ENCODE results near the gene KCNV2.

Gene KCNV2

DNA sequence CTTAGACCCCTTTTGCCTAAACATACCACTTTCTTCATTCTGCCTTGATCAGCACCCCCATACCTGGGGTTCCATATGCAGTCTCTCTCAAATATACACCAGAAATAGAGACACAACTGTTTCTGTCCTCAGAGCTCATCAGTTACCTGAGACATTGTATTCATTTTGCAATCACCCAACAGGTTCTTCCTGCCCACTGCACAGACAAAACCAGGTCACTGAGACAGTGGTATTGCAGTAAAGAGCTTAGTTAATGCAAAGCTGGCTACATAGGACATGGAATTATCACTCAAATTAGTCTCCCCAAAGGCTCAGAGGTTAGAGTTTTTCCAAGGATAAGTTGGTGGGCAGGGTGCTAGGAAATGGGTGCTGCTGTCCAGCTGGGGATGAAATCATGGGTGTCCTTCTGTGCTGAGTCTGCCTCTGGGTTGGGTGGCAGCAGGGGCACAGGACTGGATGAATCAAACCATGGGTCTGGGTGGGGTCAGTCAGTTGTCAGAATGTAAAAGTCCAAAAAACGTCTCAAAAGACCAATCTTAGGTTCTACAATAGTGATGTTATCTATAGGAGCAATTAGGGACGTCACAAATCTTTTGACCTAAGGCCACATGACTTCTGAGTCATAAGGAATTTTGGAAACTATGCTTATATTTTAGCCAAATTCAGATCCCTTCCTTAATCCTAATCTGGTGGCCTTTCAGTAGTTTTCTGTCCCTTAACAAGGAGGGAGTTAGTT, 41.0 kb downstream of the KCNV2 start:
- no peak for DNase-seq (ENCODE audit: low read depth in 2 of 3, low spot score in 2 of 3)

DNA sequence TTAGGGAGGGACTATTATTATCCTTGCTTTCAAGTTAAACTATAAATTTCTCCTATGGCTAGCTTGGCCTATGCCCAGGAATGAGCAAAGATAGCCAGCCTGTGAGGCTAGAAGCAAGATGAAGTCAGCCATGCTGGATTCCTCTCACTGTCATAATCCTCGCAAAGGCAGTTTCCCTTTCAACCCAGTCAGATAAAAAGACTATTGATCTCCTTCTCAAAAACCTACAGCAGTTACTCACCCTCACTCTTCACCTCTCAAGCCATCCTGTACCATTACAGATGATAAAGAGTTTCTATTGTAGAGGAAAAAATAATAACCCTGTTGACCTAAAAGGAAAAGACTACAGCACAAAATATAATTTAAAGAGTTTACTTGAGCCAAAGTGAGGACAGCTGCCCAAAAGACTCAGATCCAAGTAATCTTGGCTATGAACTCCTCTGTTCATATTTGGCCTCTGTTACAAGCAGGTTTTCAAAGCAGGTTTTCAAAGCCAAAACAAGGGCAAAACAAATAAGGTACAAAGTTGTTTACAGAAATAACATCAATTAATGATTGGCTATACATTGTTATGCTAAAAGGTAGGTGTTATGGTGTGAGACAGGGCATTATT, 41.7 kb downstream of the KCNV2 start:
- DNase-seq (ENCODE audit: low read depth in 2 of 3, low spot score in 2 of 3), result no peak

DNA sequence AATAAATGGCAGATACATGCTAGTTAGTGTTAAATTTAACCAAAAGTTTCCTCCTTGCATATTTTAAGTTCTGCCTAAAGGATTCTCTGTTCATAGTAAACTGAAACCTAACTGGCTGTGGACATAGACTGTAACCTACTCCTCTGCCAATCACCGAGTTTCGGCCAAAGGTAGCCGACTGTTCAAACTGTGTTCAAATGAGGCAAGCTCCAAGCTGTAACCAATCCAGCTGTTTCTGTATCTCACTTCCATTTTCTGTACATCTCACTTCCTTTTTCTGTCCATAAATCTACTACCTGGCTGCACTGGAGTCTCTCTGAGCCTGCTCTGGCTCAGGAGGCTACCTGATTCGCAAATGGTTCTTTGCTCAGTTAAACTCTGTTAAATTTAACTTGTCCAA, 44.1 kb downstream of the KCNV2 start:
- DNase-seq (ENCODE audit: low read depth in 2 of 3, low spot score in 2 of 3), result no peak

DNA sequence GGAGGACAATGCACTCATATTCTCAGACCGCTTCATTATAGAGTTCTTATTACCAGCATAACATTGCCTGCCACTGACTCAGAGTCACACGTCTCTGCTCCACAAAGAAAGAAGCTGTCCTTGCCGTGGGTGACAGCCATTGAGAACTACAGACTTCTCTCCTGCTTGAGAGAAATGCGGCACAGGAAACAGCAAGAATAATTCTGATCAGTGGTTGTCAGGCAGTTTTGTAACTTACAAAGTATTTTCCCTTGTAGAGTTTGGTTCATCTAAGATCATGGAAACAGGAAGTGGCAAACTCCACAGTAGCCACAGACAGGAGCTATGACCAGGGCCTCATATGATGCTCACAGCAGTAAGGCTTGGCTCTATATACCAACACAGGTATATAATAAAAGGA, 47.0 kb downstream of the KCNV2 start:
- no peak for DNase-seq (ENCODE audit: low read depth in 2 of 3, low spot score in 2 of 3)

DNA sequence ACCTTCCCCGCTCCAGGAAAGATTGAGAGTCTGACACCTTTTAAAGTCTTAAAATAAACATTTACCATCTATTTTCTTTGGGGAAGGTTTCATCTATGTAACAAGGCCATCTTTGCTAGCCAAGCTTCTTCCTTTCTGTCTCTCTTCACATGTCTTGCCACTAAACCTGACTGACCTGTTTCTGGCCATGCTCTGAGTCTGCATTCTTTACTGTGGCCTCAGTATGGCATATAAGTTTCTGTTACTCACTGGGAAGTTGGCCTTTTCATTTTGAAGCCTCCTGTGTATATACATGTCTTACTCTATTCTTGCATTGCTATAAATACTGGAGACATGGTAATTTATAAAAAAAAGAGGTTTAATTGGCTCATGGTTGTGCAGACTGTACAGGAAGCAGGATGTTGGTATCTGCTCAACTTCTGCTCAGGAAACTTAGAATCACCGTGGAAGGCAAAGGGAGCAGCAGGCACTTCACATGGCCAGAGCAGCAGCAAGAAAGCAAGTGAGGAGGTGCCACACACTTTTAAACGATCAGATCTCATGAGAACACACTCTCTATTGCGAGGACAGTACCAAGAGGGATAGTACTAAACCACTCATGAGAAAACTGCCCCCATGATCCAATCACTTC, 48.1 kb downstream of the KCNV2 start:
- no peak for DNase-seq (ENCODE audit: low read depth in 2 of 3, low spot score in 2 of 3)

DNA sequence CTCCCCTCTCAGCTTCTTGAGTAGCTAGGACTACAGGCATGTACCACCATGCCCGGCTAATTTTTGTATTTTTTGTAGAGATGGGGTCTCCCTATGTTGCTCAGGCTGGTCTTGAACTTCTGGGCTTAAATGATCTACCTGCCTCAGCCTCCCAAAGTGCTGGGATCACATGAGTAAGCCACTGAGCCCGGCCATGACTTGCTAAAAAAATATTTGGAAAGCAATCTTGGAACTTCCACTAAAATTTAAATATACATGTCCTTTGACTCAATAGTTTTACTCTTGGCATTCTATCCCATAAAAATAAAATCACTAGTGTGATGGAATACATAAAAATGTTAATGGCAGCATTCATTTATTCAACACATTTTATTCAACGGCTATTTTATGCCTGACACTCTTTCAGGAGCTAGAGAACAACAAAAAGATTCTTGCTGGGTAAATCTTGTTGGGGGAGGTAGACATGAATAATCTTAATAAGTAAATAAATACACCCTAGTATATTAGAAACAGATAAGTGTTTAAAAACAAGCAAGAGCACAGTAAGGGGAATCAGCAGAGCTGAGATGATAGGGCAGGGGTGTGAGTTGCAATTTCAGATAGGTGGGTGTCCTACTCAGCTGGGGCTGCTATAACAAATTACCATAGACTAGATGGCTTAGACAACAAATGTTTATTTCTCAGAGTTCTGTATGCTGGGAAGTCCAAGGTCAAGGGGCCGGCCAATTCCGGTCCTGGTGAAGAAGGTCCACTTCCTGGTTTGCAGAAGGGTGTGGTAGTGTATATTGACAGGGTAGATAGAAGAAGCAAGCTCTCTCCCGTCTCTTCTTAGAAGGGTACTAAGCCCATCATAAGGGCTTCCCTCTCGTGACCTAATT, 50.7 kb downstream of the KCNV2 start:
- no peak for DNase-seq (ENCODE audit: low read depth in 2 of 3, low spot score in 2 of 3)

DNA sequence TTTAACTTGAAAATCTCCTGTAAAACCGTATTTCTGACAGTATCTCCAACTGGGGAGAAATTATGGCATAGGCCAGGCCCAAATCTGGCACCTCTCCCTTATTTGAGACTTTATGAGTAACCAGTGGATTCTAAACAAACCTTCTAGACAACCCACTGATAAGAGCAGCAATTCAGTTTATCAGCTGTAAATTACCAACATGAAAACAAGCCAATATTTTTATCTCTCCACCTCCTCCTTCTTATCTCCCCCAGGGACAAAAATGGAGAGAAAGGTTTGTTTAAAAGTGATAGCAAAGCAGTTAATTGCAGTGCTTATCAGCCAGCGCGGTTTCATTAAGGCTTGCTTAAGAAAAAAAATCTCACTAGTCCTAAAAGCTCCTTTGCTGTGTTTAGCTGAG, 53.8 kb downstream of the KCNV2 start:
- no peak for DNase-seq (ENCODE audit: low read depth in 2 of 3, low spot score in 2 of 3)

DNA sequence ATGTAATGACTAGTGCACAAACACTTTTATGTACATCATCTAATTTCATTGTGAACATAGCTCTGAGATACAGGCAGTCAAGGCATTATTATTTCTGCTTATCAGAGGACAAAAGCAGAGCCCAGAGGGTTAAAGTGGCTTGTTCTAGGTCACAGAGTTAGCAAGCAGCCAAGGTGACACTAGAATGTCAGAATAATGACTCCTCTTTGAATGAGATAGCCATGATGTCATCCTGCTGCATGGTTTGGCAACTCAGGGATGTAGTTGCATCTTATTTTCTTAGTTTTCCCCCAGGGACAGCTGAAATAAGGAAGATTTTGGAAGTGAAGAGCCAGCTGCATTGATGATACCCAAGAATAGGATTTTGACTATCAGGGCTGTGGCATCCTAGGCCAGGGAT, 54.4 kb downstream of the KCNV2 start:
- DNase-seq (ENCODE audit: low read depth in 2 of 3, low spot score in 2 of 3), result no peak

DNA sequence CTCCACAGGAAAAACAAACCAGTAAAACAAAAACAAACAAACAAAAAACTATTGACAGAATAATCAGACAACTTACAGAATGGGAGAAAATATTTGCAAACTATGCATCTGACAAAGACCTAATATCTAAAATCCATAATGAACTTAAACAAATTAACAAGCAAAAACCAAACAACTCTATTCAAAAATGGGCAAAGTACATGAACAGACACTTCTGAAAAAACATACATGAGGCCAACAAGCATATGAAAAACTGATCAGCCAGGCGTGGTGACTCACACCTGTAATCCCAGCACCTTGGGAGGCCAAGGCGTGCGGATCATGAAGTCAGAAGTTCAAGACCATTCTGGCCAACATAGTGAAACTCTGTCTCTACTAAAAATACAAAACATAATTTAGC, 60.1 kb downstream of the KCNV2 start:
- DNase-seq (ENCODE audit: low read depth in 2 of 3, low spot score in 2 of 3), result no peak

DNA sequence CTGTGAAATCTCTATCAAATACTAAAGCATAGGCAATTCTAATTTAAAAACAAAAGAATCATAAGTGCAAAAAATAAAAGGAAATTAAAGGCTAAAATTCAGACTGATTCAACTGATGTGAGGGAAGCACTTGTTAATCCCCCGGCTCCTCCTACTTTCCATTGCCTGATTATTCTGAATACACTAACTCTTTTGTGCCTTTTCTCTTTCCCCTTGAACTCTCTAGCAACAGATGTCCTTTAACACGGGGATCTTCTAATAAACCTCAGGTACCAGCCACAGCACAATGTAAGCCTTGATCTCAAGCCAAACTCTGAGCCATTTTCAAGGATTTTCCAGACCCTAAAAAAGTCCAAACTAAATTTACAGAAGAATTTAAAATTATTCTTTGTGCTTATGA, 61.5 kb downstream of the KCNV2 start:
- no peak for DNase-seq (ENCODE audit: low read depth in 2 of 3, low spot score in 2 of 3)
